NCI-H128 (cell line): Measurements from ENCODE around the gene SCAP.

Source experiments
- DNase-seq: peaks from one replicate; lab custom pipeline; 2025; ENCODE audit not compliant: unreplicated experiment; lab: John Stamatoyannopoulos, UW

Gene SCAP

GRCh38 chr3:47414666-47415587 lies 60.8 kb downstream of the SCAP start:
- no peak for DNase-seq

GRCh38 chr3:47414161-47414564 lies 61.6 kb downstream of the SCAP start:
- no peak for DNase-seq

GRCh38 chr3:47413751-47414150 lies 62.0 kb downstream of the SCAP start:
- DNase-seq: no peak

GRCh38 chr3:47412842-47413520 lies 62.8 kb downstream of the SCAP start:
- DNase-seq: no peak

GRCh38 chr3:47412453-47412756 lies 63.3 kb downstream of the SCAP start:
- DNase-seq: no peak

GRCh38 chr3:47411696-47412452 lies 63.9 kb downstream of the SCAP start:
- DNase-seq: no peak

- no peak for DNase-seq
Measured at GRCh38 chr3:47410801-47411646, 64.7 kb downstream of the SCAP start.

GRCh38 chr3:47410417-47410720 lies 65.4 kb downstream of the SCAP start:
- no peak for DNase-seq

- DNase-seq: no peak
Measured at GRCh38 chr3:47409688-47410416, 65.9 kb downstream of the SCAP start.

- no peak for DNase-seq
Measured at GRCh38 chr3:47409284-47409683, 66.5 kb downstream of the SCAP start.

GRCh38 chr3:47408839-47409229 lies 66.9 kb downstream of the SCAP start:
- no peak for DNase-seq

- DNase-seq: no peak
Measured at GRCh38 chr3:47407896-47408838, 67.6 kb downstream of the SCAP start.

GRCh38 chr3:47407237-47407636 lies 68.5 kb downstream of the SCAP start:
- no peak for DNase-seq

GRCh38 chr3:47406762-47407149 lies 69.0 kb downstream of the SCAP start:
- no peak for DNase-seq

- DNase-seq: no peak
Measured at GRCh38 chr3:47405820-47406761, 69.7 kb downstream of the SCAP start.

- DNase-seq: no peak
Measured at GRCh38 chr3:47404955-47405790, 70.6 kb downstream of the SCAP start.

- DNase-seq: no peak
Measured at GRCh38 chr3:47404431-47404876, 71.3 kb downstream of the SCAP start.
